ENCODE measurements around the gene MYDGF. TPM values are rescaled to one million over a fixed set of nuclear protein-coding genes. Genes with fewer than 3 reads are reported as not detected.
A peak's percentile ranks its signal among the peaks of the same experiment; 100 is the strongest.

The MYDGF gene
- total and polyA plus RNA-seq, 2 of the 13 experiments (the other 11 are each of a cell fraction or from before 2014, with no cell fraction given) = 116 to 198 TPM

GRCh38 chr19:4715529-4716221 is 45.5 kb upstream of the MYDGF start (continued):
- TF ChIP-seq JDP2 (CRISPR knock-in tag; IDR thresholded peaks at IDR 0.05; ENCODE audit: borderline replicate concordance) (no peak), KLF15 (CRISPR knock-in tag; IDR thresholded peaks at IDR 0.05; ENCODE audit: borderline replicate concordance) (no peak), ZNF510 (CRISPR knock-in tag; IDR thresholded peaks at IDR 0.05; ENCODE audit: low read depth) (no peak), TERF1 (CRISPR knock-in tag; IDR thresholded peaks at IDR 0.05) (no peak), GMEB1 (CRISPR knock-in tag; IDR thresholded peaks at IDR 0.05; ENCODE audit: borderline replicate concordance) (peak; percentile 38; the same call in 1 of the 2 replicates), DMAP1 (CRISPR knock-in tag; IDR thresholded peaks at IDR 0.05) (no peak), GATAD1 (CRISPR knock-in tag; IDR thresholded peaks at IDR 0.05) (peak; percentile 35; the same call in 1 of the 2 replicates), EZH2 (conservative IDR thresholded peaks at IDR 0.05; ENCODE audit: low read depth, low read length) (no peak), TCF7L2 (IDR thresholded peaks at IDR 0.05; ENCODE audit: low read depth, low read length) (no peak), XBP1 (CRISPR knock-in tag; IDR thresholded peaks at IDR 0.05) (no peak), SMAD1 (CRISPR knock-in tag; IDR thresholded peaks at IDR 0.05; ENCODE audit: borderline replicate concordance, low read depth) (peak; percentile 64; the same call in 1 of the 2 replicates), YEATS2 (CRISPR knock-in tag; IDR thresholded peaks at IDR 0.05; ENCODE audit: borderline replicate concordance) (0 out of 2 replicates have a peak, but pooled peaks have one; percentile 43), USF2 (IDR thresholded peaks at IDR 0.05; ENCODE audit: low read depth, low read length) (no peak), USF2 (CRISPR knock-in tag; IDR thresholded peaks at IDR 0.05; ENCODE audit: borderline replicate concordance) (no peak), NAIF1 (CRISPR knock-in tag; IDR thresholded peaks at IDR 0.05; ENCODE audit: borderline replicate concordance) (no peak), YY1 (IDR thresholded peaks at IDR 0.05; ENCODE audit: insufficient read depth, insufficient replicate concordance, low read depth, low read length) (peak; percentile 89), ARID5B (CRISPR knock-in tag; IDR thresholded peaks at IDR 0.05) (peak; percentile 87), POLR2G (IDR thresholded peaks at IDR 0.05; ENCODE audit: low read depth, low read length) (no peak), ZNF614 (CRISPR knock-in tag; IDR thresholded peaks at IDR 0.05; ENCODE audit: borderline replicate concordance) (peak; percentile 31; the same call in 1 of the 2 replicates), TRIM24 (CRISPR knock-in tag; IDR thresholded peaks at IDR 0.05) (no peak), HOXA3 (CRISPR knock-in tag; IDR thresholded peaks at IDR 0.05) (peak; percentile 76; the same call in 1 of the 2 replicates)

Data from HepG2 (cell line).